Naive thymus-derived CD4-positive, alpha-beta T cell (primary cell): ENCODE results near the gene CEACAM19. TPM values are rescaled to one million over a fixed set of nuclear protein-coding genes. Genes with fewer than 3 reads are reported as not detected.
A peak's percentile ranks its signal among the peaks of the same experiment; 100 is the strongest.
"Not testable (repeated sequence)": the region's sequence is repeated elsewhere in the genome, so short reads cannot be mapped to it uniquely, and the experiment has no call there.

ENCODE experiments used
- ATAC-seq: fragments of 150-1000 bp; cut with Tn5 transposase; 2 replicates; pipeline ENCODE4 v1.10.0; 2021; ENCODE audit warnings: mild to moderate bottlenecking, moderate library complexity
- CTCF ChIA-PET: fragments of 350-600 bp; sonication (Branson Sonifier 250); formaldehyde crosslinking; loops from one replicate; lab custom pipeline; 2021; ENCODE audit warnings: antibody characterized with exemption; lab: Charles Lee
- POLR2A ChIA-PET: fragments of 350-600 bp; sonication (Branson Sonifier 250); formaldehyde crosslinking; loops from one replicate; lab custom pipeline; 2021; ENCODE audit warnings: antibody characterized with exemption, inconsistent platforms; lab: Charles Lee
- DNase-seq, 9 donors: peaks; one replicate each; pipeline versions ENCODE4 v3.0.0 to v3.0.0-alpha.2; 2020 to 2022; ENCODE audit warnings: mixed read lengths in 1 of 9
- H3K27ac ChIP-seq: one replicate; pipeline ENCODE4 v1.7.0; 2013; ENCODE audit warnings: mild to moderate bottlenecking, low read depth, low read length, moderate library complexity
- H3K27me3 ChIP-seq, 2 donors: one replicate each; pipeline ENCODE4 v1.7.0; 2013; ENCODE audit warnings: low read length in 2 of 2, mild to moderate bottlenecking in 2 of 2, moderate library complexity in 2 of 2; ENCODE audit not compliant: control insufficient read depth in 2 of 2, insufficient read depth in 2 of 2
- H3K36me3 ChIP-seq, 3 experiments: 1 replicate in 2 of 3; 2 replicates in 1 of 3; pipeline ENCODE4 v1.7.0; 2013; ENCODE audit warnings: low read length in 3 of 3, mild to moderate bottlenecking in 3 of 3, moderate library complexity in 1 of 3; ENCODE audit not compliant: insufficient read depth in 3 of 3, control insufficient read depth in 2 of 3
- H3K4me1 ChIP-seq, 2 donors: one replicate each; pipeline ENCODE4 v1.7.0; 2013; ENCODE audit warnings: low read length in 2 of 2, mild to moderate bottlenecking in 2 of 2, moderate library complexity in 1 of 2; ENCODE audit not compliant: control insufficient read depth in 2 of 2, insufficient read depth in 2 of 2
- H3K4me3 ChIP-seq: 2 replicates; pipeline ENCODE4 v1.7.0; 2013; ENCODE audit warnings: mild to moderate bottlenecking, low read length
- H3K9me3 ChIP-seq, 3 experiments: 1 replicate in 2 of 3; 2 replicates in 1 of 3; pipeline ENCODE4 v1.7.0; 2013; ENCODE audit warnings: low read length in 3 of 3; ENCODE audit not compliant: control insufficient read depth in 2 of 3
- H3K27ac Mint-ChIP-seq, 9 donors: one replicate each; pipeline ENCODE4 v1.8.0; 2020 to 2022; ENCODE audit warnings: mixed read lengths in 9 of 9, mild to moderate bottlenecking in 8 of 9, moderate library complexity in 5 of 9, inconsistent platforms in 2 of 9
- H3K27me3 Mint-ChIP-seq, 5 donors: one replicate each; pipeline ENCODE4 v1.8.0; 2021 to 2022; ENCODE audit warnings: mixed read lengths in 5 of 5, mild to moderate bottlenecking in 1 of 5
- H3K36me3 Mint-ChIP-seq, 5 donors: one replicate each; pipeline ENCODE4 v1.8.0; 2020 to 2022; ENCODE audit warnings: mixed read lengths in 5 of 5, mild to moderate bottlenecking in 3 of 5, inconsistent platforms in 1 of 5
- H3K4me1 Mint-ChIP-seq, 7 donors: one replicate each; pipeline ENCODE4 v1.8.0; 2020 to 2022; ENCODE audit warnings: mixed read lengths in 7 of 7, mild to moderate bottlenecking in 3 of 7, inconsistent platforms in 1 of 7
- H3K4me3 Mint-ChIP-seq, 10 donors: one replicate each; pipeline ENCODE4 v1.8.0; 2020 to 2022; ENCODE audit warnings: mild to moderate bottlenecking in 10 of 10, mixed read lengths in 10 of 10, moderate library complexity in 6 of 10, inconsistent platforms in 2 of 10
- H3K9me3 Mint-ChIP-seq, 11 donors: one replicate each; pipeline ENCODE4 v1.8.0; 2020 to 2022; ENCODE audit warnings: mixed read lengths in 11 of 11, mild to moderate bottlenecking in 4 of 11, inconsistent platforms in 1 of 11, moderate library complexity in 1 of 11
- intact Hi-C, 2 donors: fragments of 100-400 bp; cut with micrococcal nuclease; formaldehyde crosslinking; loops; one replicate each; pipeline ENCODE4 v1.15.1; 2023
- polyA plus RNA-seq, 2 donors: library from polyadenylated mRNA; unstranded; fragments of 300-500 nt; fragmentation: Illumina TruSeq; gene quantifications; one replicate each; pipeline ENCODE4 v1.2.3, GENCODE V29; 2021
- total RNA-seq, 6 experiments: library from RNA in 5 of 6; stranded (reverse) in 5 of 6; gene quantifications; 1 replicate in 5 of 6; 2 replicates in 1 of 6; pipeline ENCODE4 v1.2.3 and lab custom pipeline; 2021 to 2026

CEACAM19 gene
- total and polyA plus RNA-seq, 7 experiments from 2014 or later, result 0.63 to 3.4 (median 2.1) TPM; not detected in 2

- H3K4me3 Mint-ChIP-seq, result no peak overlapping the region
- peaks cover 0 to 5% (median 0%) of the 10 kb centered on the region in 5 donors for H3K27me3 Mint-ChIP-seq
- H3K4me1 ChIP-seq, result no peaks in the 10 kb centered on the region
- no peaks in the 10 kb centered on the region for H3K9me3 Mint-ChIP-seq
- ATAC-seq (no peak), DNase-seq (no peak)
- peaks cover 0 to 7% (median 0%) of the 10 kb centered on the region in 7 donors for H3K4me1 Mint-ChIP-seq
- POLR2A ChIA-PET, result interaction anchor here (0.6 to 0.8 kb wide), 2 partner anchors 15 to 76 kb away, joined by 3 to 4 read pairs; no protein-coding TSS in a partner anchor
- H3K9me3 ChIP-seq, result no peaks in the 10 kb centered on the region
- no peak overlapping the region for H3K4me3 ChIP-seq
- H3K27ac ChIP-seq, result no peak overlapping the region
- CTCF ChIA-PET, result interaction anchor here (0.7 to 0.9 kb wide), 3 partner anchors 64 to 916 kb away, joined by 3 read pairs; no protein-coding TSS in a partner anchor
- intact Hi-C loops, result no loop called here
- no peaks in the 10 kb centered on the region for H3K36me3 ChIP-seq
- no peak overlapping the region for H3K27ac Mint-ChIP-seq
- peaks cover 0 to 1% (median 0%) of the 10 kb centered on the region in 5 donors for H3K36me3 Mint-ChIP-seq
- no peaks in the 10 kb centered on the region for H3K27me3 ChIP-seq
Observed at GRCh38 chr19:44708940-44709339, 37.7 kb downstream of the CEACAM19 start.

- H3K4me3 ChIP-seq, H3K36me3 Mint-ChIP-seq, H3K27ac Mint-ChIP-seq, H3K27ac ChIP-seq, intact Hi-C loops, H3K36me3 ChIP-seq, H3K27me3 ChIP-seq, H3K4me3 Mint-ChIP-seq, DNase-seq, ATAC-seq, H3K4me1 ChIP-seq, H3K9me3 Mint-ChIP-seq, H3K4me1 Mint-ChIP-seq, H3K27me3 Mint-ChIP-seq, H3K9me3 ChIP-seq: not testable (repeated sequence)
- ChIA-PET CTCF (interaction anchor here (0.7 to 0.9 kb wide), 3 partner anchors 63 to 916 kb away, joined by 3 read pairs; no protein-coding TSS in a partner anchor), POLR2A (interaction anchor here (0.8 kb wide), 1 partner anchor 75 kb away, joined by 3 read pairs; no protein-coding TSS in a partner anchor)
Observed at GRCh38 chr19:44709434-44710266, 38.4 kb downstream of the CEACAM19 start.

GRCh38 chr19:44710483-44710882 lies 39.2 kb downstream of the CEACAM19 start:
- peaks cover 0 to 7% (median 0%) of the 10 kb centered on the region in 7 donors for H3K4me1 Mint-ChIP-seq
- DNase-seq (no peak), ATAC-seq (no peak)
- intact Hi-C loops, result no loop called here
- no peak overlapping the region for H3K4me3 Mint-ChIP-seq
- Histone ChIP-seq H3K9me3 (peaks cover 0 to 9% (median 0%) of the 10 kb centered on the region in 3 experiments), H3K4me1 (no peaks in the 10 kb centered on the region), H3K27me3 (no peaks in the 10 kb centered on the region), H3K4me3 (no peak overlapping the region), H3K36me3 (no peaks in the 10 kb centered on the region), H3K27ac (no peak overlapping the region)
- ChIA-PET CTCF (interaction anchor here (1.9 kb wide), 1 partner anchor 13 kb away, joined by 8 read pairs; no protein-coding TSS in a partner anchor), POLR2A (no interaction called here)
- H3K9me3 Mint-ChIP-seq, result peaks cover 0 to 14% (median 9%) of the 10 kb centered on the region in 11 donors
- H3K27me3 Mint-ChIP-seq, result peaks cover 0 to 5% (median 0%) of the 10 kb centered on the region in 5 donors
- H3K36me3 Mint-ChIP-seq, result peaks cover 0 to 8% (median 0%) of the 10 kb centered on the region in 5 donors
- H3K27ac Mint-ChIP-seq, result no peak overlapping the region

GRCh38 chr19:44712864-44713515 lies 41.7 kb downstream of the CEACAM19 start:
- Histone ChIP-seq H3K36me3 (no peaks in the 10 kb centered on the region), H3K9me3 (peaks cover 0 to 9% (median 0%) of the 10 kb centered on the region in 3 experiments), H3K4me3 (no peak overlapping the region), H3K4me1 (no peaks in the 10 kb centered on the region), H3K27me3 (no peaks in the 10 kb centered on the region), H3K27ac (no peak overlapping the region)
- H3K4me1 Mint-ChIP-seq, result peaks cover 0 to 7% (median 0%) of the 10 kb centered on the region in 7 donors
- CTCF ChIA-PET, result interaction anchor here (0.5 to 2.7 kb wide), 4 partner anchors 11 to 663 kb away, joined by 3 to 9 read pairs (median 5); no protein-coding TSS in a partner anchor
- intact Hi-C loops, result no loop called here
- peaks cover 0 to 5% (median 0%) of the 10 kb centered on the region in 5 donors for H3K27me3 Mint-ChIP-seq
- DNase-seq (no peak), ATAC-seq (peak; percentile 49)
- peaks cover 0 to 17% (median 11%) of the 10 kb centered on the region in 11 donors for H3K9me3 Mint-ChIP-seq
- H3K27ac Mint-ChIP-seq, result no peak overlapping the region
- H3K36me3 Mint-ChIP-seq, result peaks cover 0 to 13% (median 0%) of the 10 kb centered on the region in 5 donors
- no peak overlapping the region for H3K4me3 Mint-ChIP-seq
- POLR2A ChIA-PET, result no interaction called here

GRCh38 chr19:44714597-44715169 lies 43.4 kb downstream of the CEACAM19 start:
- H3K9me3 Mint-ChIP-seq, result peaks cover 0 to 17% (median 11%) of the 10 kb centered on the region in 11 donors
- Histone ChIP-seq H3K4me1 (no peaks in the 10 kb centered on the region), H3K27ac (no peak overlapping the region), H3K36me3 (no peaks in the 10 kb centered on the region), H3K4me3 (no peak overlapping the region), H3K27me3 (no peaks in the 10 kb centered on the region), H3K9me3 (peaks cover 0 to 9% (median 0%) of the 10 kb centered on the region in 3 experiments)
- peaks cover 0 to 8% (median 0%) of the 10 kb centered on the region in 7 donors for H3K4me1 Mint-ChIP-seq
- CTCF ChIA-PET, result interaction anchor here (0.6 to 2.7 kb wide), 5 partner anchors 9 to 146 kb away, joined by 3 to 9 read pairs (median 4); no protein-coding TSS in a partner anchor
- intact Hi-C loops, result no loop called here
- H3K27ac Mint-ChIP-seq, result no peak overlapping the region
- peaks cover 0 to 5% (median 0%) of the 10 kb centered on the region in 5 donors for H3K27me3 Mint-ChIP-seq
- DNase-seq, result no peak
- H3K36me3 Mint-ChIP-seq, result peaks cover 0 to 13% (median 0%) of the 10 kb centered on the region in 5 donors
- POLR2A ChIA-PET, result no interaction called here
- H3K4me3 Mint-ChIP-seq, result no peak overlapping the region
- no peak for ATAC-seq

- Histone ChIP-seq H3K9me3 (peaks cover 0 to 9% (median 0%) of the 10 kb centered on the region in 3 experiments), H3K4me3 (no peak overlapping the region), H3K4me1 (no peaks in the 10 kb centered on the region), H3K27me3 (no peaks in the 10 kb centered on the region), H3K27ac (no peak overlapping the region), H3K36me3 (no peaks in the 10 kb centered on the region)
- Mint-ChIP-seq H3K4me3 (no peak overlapping the region), H3K36me3 (peaks cover 0 to 12% (median 0%) of the 10 kb centered on the region in 5 donors), H3K9me3 (peaks cover 0 to 17% (median 11%) of the 10 kb centered on the region in 11 donors), H3K4me1 (peaks cover 0 to 16% (median 3%) of the 10 kb centered on the region in 7 donors), H3K27ac (no peak overlapping the region), H3K27me3 (no peaks in the 10 kb centered on the region)
- intact Hi-C loops, result no loop called here
- DNase-seq (no peak), ATAC-seq (no peak)
- CTCF ChIA-PET, result interaction anchor here (0.6 to 13.1 kb wide), 3 partner anchors 8 to 54 kb away, joined by 3 to 295 read pairs (median 3); no protein-coding TSS in a partner anchor
- POLR2A ChIA-PET, result interaction anchor here (0.6 kb wide), 1 partner anchor 54 kb away, joined by 3 read pairs; no protein-coding TSS in a partner anchor
Observed at GRCh38 chr19:44717603-44718002, 46.3 kb downstream of the CEACAM19 start.
